Colonic mucosa (tissue), 4 donors: ENCODE data around the gene CYTH3. TPM values are rescaled to one million over a fixed set of nuclear protein-coding genes. Genes with fewer than 3 reads are reported as not detected.

Experiments
- DNase-seq: peaks from one replicate; pipeline ENCODE4 v3.0.0-alpha.2; 2020
- H3K27ac ChIP-seq: fragments of 200-600 bp; one replicate; pipeline ENCODE4 v1.8.0; 2021
- H3K27me3 ChIP-seq: fragments of 200-600 bp; one replicate; pipeline ENCODE4 v1.8.0; 2021
- H3K36me3 ChIP-seq: fragments of 200-600 bp; one replicate; pipeline ENCODE4 v1.8.0; 2021
- H3K4me1 ChIP-seq: fragments of 200-600 bp; one replicate; pipeline ENCODE4 v1.8.0; 2021; ENCODE audit warnings: mild to moderate bottlenecking
- H3K4me3 ChIP-seq: fragments of 200-600 bp; one replicate; pipeline ENCODE4 v1.8.0; 2021
- H3K9ac ChIP-seq, 2 donors: one replicate each; pipeline ENCODE4 v1.7.0; 2013; ENCODE audit warnings: control low read depth in 2 of 2, low read depth in 2 of 2, low read length in 2 of 2
- H3K9me3 ChIP-seq: fragments of 200-600 bp; one replicate; pipeline ENCODE4 v1.8.0; 2021
- CTCF ChIP-seq: fragments of 200-600 bp; IDR thresholded peaks from one replicate; pipeline ENCODE4 v1.8.0; 2022; ENCODE audit warnings: antibody characterized with exemption, mild to moderate bottlenecking
- intact Hi-C: fragments of 100-400 bp; cut with DNase I; formaldehyde crosslinking; loops from one replicate; pipeline ENCODE4 v1.14.1; 2022
- total RNA-seq, 2 donors: library from RNA; stranded (reverse); fragmentation: NEBNext Ultra II Directional in 1 of 2; extraction: Animal tissue kit (Norgen Biotek cat#: 25700) in 1 of 2; gene quantifications; one replicate each; pipeline ENCODE4 v1.2.1, GENCODE V29; 2021
- donor health status: healthy.
- donor health status: DM: no; HTN: no; CAD: no.
- donor health status: DM: no; HTN: no; CAD: no.

CYTH3 gene
- total RNA-seq, 2 donors from 2014 or later, result 9.1 to 11.3 TPM

GRCh38 chr7:6254866-6255265 lies 17.6 kb downstream of the CYTH3 start:
- no peak overlapping the region for H3K27ac ChIP-seq
- no peak overlapping the region for H3K4me3 ChIP-seq
- DNase-seq, result no peak
- H3K36me3 ChIP-seq, result no peaks in the 10 kb centered on the region
- no peaks in the 10 kb centered on the region for H3K27me3 ChIP-seq
- no peaks in the 10 kb centered on the region for H3K4me1 ChIP-seq
- no peaks in the 10 kb centered on the region for H3K9me3 ChIP-seq
- H3K9ac ChIP-seq, result no peak overlapping the region
- no peak for TF ChIP-seq CTCF
- intact Hi-C loops, result no loop called here

- Histone ChIP-seq H3K27ac (no peak overlapping the region), H3K4me1 (no peaks in the 10 kb centered on the region), H3K9me3 (no peaks in the 10 kb centered on the region), H3K36me3 (no peaks in the 10 kb centered on the region), H3K9ac (no peak overlapping the region), H3K4me3 (no peak overlapping the region), H3K27me3 (no peaks in the 10 kb centered on the region)
- no peak for DNase-seq
- intact Hi-C loops, result no loop called here
- no peak for TF ChIP-seq CTCF
Observed at GRCh38 chr7:6252748-6253147, 19.7 kb downstream of the CYTH3 start.

GRCh38 chr7:6252341-6252746 lies 20.1 kb downstream of the CYTH3 start:
- no peak for TF ChIP-seq CTCF

GRCh38 chr7:6251653-6252052 lies 20.8 kb downstream of the CYTH3 start:
- DNase-seq, result no peak
- Histone ChIP-seq H3K9me3 (no peaks in the 10 kb centered on the region), H3K9ac (no peak overlapping the region), H3K4me3 (no peak overlapping the region), H3K4me1 (no peaks in the 10 kb centered on the region), H3K27me3 (no peaks in the 10 kb centered on the region), H3K27ac (no peak overlapping the region), H3K36me3 (no peaks in the 10 kb centered on the region)
- intact Hi-C loops, result no loop called here
- TF ChIP-seq CTCF, result no peak

More at GRCh38 chr7:6252341-6252746, 20.1 kb downstream of the CYTH3 start:
- Histone ChIP-seq H3K9me3 (no peaks in the 10 kb centered on the region), H3K27me3 (no peaks in the 10 kb centered on the region), H3K9ac (no peak overlapping the region), H3K4me3 (no peak overlapping the region), H3K36me3 (no peaks in the 10 kb centered on the region), H3K27ac (no peak overlapping the region), H3K4me1 (no peaks in the 10 kb centered on the region)
- DNase-seq, result no peak
- intact Hi-C loops, result no loop called here

- intact Hi-C loops, result no loop called here
- DNase-seq, result no peak
- Histone ChIP-seq H3K27me3 (no peaks in the 10 kb centered on the region), H3K27ac (no peak overlapping the region), H3K9ac (no peak overlapping the region), H3K4me1 (no peaks in the 10 kb centered on the region), H3K36me3 (no peaks in the 10 kb centered on the region), H3K9me3 (no peaks in the 10 kb centered on the region), H3K4me3 (no peak overlapping the region)
- no peak for TF ChIP-seq CTCF
Observed at GRCh38 chr7:6250364-6250833, 22.0 kb downstream of the CYTH3 start.
